Activated gamma-delta T cell (primary cell): Measurements from ENCODE around the gene KRTAP13-3.

ENCODE experiments used
- DNase-seq: peaks from one replicate; lab custom pipeline; 2025; lab: John Stamatoyannopoulos, UW
- total RNA-seq, 2 donors: gene quantifications; one replicate each; lab custom pipeline; 2026; lab: John Stamatoyannopoulos, UW

The KRTAP13-3 gene, protein sequence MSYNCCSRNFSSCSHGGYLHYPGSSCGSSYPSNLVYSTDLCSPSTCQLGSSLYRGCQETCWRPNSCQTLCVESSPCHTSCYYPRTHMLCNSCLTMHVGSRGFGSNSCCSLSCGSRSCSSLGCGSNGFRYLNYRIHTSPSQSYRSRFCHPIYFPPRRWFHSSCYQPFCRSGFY
- total RNA-seq = 0 reads per million in 2 donors

DNA sequence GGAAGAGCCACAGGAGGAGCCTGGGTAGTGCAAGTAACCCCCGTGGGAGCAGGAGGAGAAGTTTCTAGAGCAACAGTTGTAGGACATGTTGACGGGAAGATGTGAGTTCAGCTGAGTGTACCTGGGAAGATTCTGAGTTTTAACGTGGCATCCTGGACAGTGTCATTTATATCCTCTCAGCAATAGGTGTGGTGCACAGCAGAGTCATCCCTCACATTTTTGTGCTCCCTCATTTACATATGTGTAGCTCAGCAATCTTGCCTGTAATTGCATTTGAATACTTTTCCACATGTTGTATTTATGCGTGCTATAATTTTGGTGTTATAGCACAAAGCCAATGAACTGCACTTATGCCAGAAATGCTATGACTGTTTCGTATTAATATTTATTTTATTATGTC is at the start of gene KRTAP13-3:
KRTAP13-3 (minus strand) TSS at position 101 of the 400 bp plus-strand sequence; CDS start at position 87, 14 bp downstream.
- no peak for DNase-seq

DNA sequence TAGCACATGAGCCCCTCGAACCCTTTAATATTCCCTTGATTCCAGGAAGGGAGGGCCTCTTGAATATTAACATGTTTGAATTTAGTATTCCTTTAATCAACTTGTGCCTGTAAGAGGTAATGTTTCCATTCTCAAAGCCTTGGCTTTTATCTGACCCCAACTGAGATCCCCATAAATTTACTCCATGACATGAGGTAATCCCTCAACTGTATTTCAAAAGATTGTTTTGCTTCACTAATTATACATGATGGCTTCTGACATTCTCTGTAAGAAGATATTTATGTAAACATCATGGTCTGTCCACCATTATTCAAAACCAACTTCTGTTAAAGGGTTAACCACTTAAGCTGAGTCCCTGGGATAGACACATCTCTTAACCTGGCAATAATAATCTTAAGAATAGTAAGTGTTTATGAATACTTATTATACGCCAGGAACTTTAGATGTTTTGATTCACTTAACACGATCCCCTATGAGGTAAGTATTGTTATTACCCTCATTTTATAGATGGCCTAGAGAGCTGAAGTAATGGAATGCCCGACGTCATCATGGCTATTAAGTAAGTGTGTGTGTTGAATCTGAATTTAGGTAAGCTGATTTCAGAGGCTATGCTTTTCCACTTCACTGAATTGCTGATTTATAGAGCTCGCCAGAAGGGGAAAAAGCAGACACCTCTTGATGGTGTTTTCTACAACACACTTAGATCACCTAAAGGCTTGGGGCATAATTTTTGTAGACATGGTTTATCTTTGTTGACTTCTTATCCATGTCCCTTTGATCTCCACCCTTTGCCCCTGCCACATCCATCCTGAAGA is 43.4 kb upstream of the KRTAP13-3 start:
- DNase-seq = no peak

DNA sequence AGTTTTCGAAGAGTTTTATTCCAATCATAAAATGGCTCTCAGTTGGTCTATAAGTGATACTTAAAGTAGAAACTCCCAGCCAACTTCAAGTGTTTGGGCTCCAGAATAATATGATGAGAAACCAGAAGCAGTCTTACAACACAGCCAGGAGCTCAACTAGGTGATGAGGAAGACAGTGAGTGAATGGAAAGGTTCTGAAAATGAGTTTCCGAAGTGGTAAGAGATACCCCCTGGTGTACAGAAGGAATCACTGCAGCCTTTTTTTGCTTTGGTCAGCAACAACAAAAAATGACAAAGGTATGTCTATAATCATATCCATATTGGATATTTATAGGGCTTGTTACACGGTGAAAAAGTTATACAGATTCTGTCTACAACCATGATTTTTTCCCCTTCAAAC is 38.0 kb upstream of the KRTAP13-3 start:
- DNase-seq = no peak

DNA sequence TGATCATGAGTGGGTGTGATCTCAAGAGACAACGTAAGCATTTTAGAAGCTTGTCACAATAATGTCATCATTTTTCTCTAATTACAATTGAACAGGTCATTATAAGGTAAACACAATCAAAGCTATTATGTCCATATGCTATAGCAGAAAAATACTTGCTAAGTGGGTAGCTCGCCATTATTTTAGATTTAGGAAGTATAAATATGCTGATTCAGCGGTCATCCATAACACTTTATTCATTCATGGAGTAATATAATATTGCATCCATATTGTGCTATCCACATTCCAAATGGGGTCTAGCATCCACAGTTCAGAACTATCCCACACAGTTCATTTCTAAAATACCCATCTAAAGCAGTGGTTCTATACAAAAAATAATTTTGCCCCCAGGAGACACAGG is 22.8 kb upstream of the KRTAP13-3 start:
- no peak for DNase-seq

DNA sequence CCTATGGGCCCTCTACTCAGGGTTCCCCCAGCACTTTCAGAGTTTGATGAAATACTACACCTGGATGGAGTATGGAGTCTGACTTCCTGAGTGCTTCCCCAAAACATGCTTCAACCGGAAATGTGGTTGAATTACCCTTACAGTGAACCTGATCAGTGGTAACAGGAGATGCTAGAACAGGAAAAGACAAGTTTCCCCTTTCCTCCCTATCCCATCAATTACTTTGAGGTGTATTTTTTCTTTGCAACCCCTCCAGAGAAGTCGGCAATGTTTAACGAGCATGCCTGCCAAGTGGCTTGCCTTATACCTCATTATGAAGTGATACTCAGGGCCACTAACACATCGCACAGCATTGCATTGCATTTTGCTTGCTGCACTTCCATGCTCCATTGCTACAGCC is 21.3 kb upstream of the KRTAP13-3 start:
- DNase-seq = no peak

DNA sequence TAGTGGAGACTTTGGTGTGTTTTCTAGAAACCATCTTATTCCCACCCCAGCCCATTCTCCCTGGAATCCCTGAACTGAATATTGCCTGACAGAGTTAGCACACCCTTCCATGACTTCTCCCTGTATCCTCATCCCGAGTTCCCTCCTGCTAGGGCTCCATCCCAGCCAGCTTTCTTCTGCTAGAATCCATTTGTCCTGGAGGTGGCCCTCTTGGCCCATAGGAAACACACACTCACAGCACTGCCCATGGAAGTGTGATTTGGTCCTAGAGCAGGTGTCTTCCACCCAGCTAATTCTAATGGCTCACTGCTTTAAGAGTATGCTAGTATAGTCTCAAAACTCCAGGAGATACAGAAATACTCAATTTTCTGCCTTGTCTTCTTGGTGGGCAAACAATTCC is 18.5 kb upstream of the KRTAP13-3 start:
- no peak for DNase-seq

DNA sequence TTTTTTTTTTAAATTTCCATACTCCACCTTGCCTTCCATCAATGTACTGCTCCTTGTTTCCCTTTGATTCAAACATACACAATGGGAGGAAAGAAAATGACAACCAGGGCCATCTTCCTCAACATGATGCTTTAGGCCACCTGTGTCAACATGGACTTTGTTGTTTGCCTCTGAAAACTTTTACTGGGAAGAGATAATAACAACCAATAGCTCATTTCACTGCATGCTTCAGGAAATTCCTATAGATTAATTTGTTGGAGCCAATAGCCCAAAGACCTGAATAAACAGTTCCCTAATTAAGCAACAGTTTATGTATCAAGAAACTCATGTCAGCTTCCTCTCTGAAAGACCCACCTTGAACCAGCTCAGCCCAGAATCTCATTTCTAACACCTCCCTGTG is 17.5 kb upstream of the KRTAP13-3 start:
- no peak for DNase-seq

DNA sequence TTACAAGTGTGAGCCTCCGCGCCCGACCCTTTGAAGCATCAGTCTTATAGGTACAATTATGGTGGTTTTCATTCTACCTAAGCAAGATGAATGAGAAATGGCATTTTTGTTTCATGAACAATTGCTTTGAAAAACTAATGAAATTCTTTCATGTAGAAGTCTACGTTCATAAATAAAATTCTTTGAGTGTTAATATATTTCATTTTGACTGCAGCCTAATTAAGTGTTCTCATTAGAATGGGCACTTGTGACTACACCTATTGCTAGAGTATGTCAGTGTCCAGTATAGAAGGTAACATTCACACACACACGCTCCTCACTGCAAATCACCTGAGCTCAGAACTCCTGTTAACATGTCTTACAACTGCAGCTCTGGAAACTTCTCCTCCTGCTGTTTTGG is 14.2 kb upstream of the KRTAP13-3 start, which contains the start of gene KRTAP15-1:
KRTAP15-1 (plus strand) TSS at position 301 of the 400 bp plus-strand sequence; CDS start at position 354, 53 bp downstream.
- DNase-seq = no peak

DNA sequence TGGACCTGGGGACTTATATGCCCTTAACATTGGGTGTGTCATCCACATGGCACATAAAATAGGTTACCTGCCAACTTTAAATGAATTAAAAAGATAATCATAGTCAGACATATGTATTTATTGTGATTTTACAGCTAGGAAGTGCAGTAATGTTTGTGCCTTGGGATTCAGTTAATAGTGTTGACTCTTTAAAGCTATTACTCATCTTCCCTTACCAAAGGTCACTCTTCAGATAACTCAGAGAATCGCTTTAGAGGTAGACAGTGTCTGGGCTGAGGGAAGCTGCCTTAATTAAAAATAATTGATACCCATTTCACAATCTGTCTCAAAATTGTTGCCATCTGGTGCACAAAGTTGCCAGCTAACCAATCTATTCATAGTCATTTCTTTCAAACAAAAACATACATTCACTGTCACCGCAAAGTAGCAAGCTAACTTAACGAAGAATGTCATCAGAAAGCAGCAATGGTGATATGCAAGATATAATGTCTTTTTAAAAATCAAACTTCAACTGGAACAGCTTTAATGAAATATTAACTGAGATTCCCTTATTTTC is 11.4 kb upstream of the KRTAP13-3 start:
- no peak for DNase-seq

DNA sequence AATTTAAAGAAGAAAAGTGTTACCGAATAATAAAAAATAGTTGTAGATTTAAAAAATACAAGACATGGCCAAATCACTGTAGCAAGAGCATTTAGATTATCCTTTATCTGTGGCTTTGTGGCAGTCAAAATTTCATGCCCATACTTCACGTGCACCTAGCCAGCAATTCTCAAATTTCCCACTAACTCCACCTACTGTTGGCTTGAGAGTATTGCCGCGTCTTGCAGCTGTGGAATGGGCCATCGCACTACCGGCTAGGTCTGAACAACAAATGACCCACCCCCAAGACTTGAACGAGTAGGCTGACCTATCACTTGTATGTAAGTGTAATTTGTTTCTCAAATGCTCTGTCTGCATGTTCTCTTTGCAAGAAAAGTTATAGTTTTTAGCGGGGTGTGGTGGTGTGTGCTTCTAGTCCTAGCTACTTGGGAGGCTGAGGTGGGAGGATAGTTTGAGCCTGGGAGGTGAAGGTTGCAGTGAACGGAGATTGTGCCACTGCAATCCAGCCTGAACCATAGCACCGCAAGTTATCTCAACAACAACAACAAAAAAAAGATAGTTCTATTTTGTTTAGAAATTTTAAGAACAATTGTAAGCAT is 8.4 kb upstream of the KRTAP13-3 start:
- no peak for DNase-seq

DNA sequence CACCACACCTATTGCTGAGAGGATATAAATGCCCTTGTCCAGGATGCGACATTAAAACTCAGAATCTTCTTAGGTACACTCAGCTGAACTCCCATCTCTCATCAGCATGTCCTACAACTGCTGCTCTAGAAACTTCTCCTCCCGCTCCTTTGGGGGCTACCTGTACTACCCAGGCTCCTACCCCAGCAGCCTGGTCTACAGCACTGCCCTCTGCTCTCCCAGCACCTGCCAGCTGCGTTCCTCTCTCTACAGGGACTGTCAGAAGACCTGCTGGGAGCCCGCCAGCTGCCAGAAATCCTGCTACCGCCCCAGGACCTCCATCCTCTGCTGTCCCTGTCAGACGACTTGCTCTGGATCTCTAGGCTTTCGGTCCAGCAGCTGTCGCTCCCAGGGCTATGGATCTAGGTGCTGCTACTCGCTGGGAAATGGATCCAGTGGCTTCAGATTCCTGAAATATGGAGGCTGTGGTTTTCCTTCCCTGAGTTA is 4.5 kb upstream of the KRTAP13-3 start, which contains the start of gene KRTAP13-4:
KRTAP13-4 (plus strand) TSS at position 51 of the 486 bp plus-strand sequence; CDS start at position 107, 56 bp downstream.
- DNase-seq = no peak

DNA sequence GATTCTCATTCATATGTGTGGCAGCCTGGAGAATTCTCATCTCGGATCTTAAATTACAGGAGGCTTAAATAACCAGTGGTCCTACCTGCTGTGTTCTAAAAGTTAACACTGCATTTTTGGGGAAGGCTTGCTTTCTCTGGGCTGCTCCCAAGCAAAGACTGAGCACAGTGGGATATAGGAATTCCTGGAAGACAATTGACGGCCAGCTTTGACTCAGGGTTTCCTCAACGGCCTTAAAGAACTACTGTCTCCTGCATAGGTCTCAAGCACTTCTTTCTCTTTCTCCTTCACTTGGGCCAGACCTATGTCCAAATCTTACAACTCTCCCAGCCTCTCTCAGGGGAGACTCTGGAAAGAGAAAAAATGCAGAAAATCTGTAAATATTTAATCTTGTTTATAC is 1.0 kb upstream of the KRTAP13-3 start:
- no peak for DNase-seq

DNA sequence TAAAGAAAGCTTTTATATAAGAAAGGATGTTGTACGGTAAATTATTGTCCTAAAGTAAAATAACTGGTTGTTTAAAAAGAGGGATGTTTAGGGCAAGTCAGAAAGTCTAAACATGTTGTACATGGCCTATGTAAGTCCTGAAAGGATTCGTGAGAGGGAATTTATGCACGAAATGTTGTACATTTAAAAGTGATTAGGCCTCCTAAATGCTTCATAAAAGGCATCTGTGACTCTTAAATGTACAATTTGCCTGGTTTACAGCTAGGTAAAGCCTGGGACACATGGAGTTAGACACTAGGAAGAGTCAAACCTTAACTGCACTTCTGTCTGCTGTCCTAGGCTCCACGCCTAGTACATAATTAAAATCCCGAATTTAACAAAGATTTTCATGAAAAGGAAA is 9.7 kb downstream of the KRTAP13-3 start:
- DNase-seq = no peak

DNA sequence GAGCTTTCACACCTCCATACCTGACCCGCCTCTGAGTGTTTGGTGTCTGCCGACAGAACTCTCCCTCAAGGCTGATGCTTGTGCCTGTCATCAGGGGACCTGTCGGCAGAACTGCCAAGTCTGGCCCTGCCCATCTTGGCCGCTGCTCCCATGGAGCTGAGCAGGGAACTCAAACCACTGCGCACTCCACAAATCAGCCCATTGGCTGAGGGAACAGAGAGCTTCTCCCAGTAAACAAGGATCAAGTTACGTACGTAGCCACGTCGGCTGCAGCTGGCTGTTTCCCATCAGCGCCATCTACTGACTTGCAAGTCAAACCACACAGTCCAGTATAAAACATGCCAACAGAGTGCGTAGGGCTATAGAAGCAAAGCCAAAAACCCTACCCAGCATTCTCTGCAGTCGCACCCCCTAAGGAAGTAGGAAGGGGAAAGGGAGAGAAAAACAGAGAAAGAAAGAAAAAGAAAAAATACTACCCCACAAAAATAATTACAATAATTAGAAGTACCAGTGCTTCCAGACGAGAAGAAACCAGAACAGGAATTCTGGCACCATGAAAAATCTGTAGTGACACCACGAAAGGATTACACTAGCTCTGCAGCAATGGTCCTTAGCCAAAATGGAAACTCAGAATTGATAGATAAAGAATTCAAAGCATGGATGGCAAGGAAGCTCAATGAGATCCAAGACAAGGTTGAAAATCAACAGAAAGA is 16.8 kb downstream of the KRTAP13-3 start:
- DNase-seq = no peak

DNA sequence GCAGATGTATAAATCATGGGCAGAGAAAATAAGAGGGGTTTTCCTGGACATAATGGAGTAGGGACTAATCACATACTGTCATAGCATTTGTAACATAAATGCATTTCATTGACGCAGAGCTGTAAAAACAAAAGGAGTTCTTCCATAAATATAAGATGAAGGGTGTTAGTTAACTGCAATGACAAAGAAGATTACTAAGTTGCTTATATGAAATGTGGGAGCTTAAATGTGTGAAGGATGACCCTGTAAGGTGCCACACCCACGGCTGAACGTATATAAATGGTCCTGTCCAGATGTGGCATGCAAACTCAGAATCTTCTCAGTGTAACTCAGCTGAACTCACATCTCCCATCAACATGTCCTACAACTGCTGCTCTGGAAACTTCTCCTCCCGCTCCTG is 30.0 kb downstream of the KRTAP13-3 start, which contains the start of gene KRTAP13-1:
KRTAP13-1 (plus strand) TSS at position 301 of the 400 bp plus-strand sequence; CDS start at position 357, 56 bp downstream.
- no peak for DNase-seq

DNA sequence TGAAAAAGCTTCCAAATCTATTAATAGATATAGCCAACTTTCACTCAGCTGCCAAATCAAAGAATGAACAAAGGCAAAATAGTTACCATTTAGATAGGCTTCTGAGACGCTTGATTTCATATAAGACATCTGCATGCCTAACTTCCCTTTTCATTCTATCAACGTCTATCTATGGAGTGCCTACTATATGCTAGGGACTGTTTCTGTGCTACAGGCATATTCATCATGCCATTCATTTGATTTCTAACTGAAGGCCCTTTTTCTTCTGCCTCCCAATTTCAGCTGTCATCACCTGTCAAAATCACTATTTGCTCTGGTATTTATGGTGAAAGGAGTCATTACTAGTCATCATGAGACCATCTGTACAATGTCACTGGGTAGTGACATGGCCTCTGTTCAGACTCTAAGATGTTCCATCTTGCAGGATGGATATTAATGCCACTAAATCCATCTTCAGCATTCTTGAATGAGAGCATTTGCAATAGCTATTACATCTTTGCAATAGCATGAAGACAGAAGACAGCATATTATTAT is 34.2 kb downstream of the KRTAP13-3 start:
- no peak for DNase-seq

DNA sequence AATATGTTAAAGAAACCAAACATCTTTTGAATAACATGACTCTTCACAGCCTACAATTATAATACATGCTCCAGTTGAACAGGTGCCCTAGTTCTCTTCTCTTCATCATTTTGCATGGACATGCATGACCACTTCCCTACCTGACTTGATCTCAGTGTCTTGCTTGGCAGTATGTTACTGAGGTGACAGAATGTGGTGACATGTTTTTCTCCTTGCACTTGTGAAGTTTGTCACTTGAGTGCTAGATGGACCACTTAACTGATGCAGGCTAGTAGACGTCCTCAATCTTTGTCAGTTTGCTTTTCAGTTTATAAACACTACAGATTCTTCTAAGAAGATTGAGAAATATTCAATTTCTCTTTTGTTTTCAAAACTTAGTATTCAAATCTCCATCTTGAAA is 43.5 kb downstream of the KRTAP13-3 start:
- DNase-seq = no peak
